IPS-NIHi7 (cell line): ENCODE measurements around the gene CES5A.
A peak's percentile ranks its signal among the peaks of the same experiment; 100 is the strongest.
"Not testable (repeated sequence)": the region's sequence is repeated elsewhere in the genome, so short reads cannot be mapped to it uniquely, and the experiment has no call there.

Experiments
- DNase-seq: peaks from one replicate; pipeline ENCODE4 v3.0.0; 2012; ENCODE audit warnings: mixed read lengths; ENCODE audit errors: extremely low spot score

CES5A gene

DNA sequence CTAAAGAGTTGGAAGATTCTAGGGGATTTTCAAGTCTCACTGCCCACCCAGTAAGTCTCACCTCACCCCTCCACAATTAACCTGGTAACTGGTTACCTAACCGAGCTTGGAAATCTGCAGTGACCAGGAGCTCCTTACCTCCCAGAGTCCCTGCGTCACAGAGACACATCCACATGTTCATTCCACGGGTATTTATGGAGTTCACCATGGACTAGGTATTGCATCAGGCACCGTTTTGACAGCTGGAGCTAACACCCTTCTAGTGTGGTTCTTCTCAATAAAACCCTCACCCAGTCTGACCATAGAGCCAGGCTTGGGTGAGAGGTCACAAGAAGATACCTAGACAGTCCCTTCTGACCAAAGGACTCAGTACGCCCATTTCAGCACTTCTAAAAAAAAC is 2.1 kb downstream of the CES5A start:
- no peak for DNase-seq

DNA sequence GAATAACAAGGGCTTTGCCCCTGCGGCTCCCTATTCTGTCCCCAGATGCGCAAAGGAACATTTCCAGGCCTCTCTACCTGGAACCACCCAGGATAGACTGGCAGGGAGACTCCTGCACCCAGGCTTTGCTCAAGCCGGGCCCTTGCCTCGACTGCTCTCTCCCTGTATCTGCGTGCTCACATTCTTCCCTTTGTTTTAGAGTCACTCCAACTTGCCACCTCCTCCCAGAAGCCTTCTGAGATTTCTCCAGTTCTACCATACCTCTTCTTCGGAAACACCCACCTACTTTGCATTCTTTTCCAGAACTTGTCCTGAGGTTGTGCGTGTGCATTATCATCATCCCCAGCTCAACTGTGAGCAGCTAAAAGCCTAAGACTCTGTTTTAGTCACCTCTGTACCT is 3.0 kb downstream of the CES5A start:
- no peak for DNase-seq

DNA sequence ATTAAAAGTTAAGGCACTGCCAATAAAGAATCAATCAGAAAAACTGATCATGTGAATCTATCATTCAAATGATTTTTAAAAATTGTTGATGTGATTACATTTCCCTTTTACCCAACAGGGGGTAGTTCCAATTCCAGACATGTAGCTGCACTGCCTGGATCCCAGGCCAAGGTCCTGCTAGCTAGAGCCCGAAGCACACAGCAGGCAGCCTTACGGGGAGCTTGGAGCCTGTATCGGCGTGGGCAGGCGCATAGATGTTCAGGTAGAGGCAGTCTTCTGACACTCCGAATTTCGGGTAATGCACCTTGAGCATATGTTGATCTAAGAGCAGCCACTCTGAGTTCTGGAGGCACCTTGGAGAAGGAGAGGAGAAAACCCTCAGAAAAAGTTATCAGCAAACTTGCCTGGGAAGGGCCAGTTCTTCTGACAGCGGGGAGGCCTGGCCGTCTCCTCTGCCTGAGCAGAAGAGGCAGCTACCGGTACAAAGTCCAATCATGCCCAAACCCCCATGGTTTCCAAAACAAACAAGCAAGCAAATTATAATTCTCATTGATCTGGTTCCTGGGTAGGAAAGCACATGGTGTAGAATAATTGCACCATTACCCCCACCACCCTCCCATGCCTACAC is 3.6 kb downstream of the CES5A start:
- no peak for DNase-seq

DNA sequence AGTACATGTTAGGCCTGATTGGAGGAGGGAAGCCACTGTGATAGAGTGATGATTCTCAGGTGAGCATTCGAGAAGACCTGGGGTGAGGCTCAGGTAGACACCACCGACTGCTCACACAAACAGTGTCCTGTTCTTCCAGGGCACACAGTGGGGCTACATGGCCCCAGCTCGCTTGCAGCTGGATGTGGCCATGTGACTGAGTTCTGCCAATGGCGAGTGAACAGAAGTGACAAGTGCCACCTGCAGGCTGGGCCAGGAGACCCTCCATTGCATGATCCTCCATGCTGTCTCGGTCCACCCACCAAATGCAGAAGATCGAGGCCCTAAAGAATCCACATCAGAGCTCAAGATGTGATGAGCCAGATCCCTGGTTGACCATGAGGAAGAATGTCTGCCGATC is 6.2 kb downstream of the CES5A start:
- DNase-seq: no peak

DNA sequence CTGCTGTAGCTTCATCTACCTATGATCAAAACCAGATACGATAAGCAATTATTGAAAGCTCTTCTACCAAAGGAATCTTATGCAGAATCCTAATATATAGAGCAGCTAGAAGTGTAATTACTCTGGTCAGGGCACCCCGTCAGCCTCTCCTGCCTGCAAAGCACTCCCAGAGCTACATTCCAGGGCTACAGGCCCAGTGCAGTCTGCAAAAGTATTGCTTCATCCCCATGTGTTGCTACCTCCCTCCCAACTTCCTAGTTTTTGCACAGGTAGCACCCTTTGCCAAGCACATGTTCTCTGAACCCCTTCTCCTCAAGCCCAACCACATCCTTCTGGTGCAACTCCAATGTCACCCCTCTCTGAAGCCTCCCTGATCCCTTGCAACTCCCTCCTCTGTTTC is 7.0 kb downstream of the CES5A start:
- DNase-seq: no peak

DNA sequence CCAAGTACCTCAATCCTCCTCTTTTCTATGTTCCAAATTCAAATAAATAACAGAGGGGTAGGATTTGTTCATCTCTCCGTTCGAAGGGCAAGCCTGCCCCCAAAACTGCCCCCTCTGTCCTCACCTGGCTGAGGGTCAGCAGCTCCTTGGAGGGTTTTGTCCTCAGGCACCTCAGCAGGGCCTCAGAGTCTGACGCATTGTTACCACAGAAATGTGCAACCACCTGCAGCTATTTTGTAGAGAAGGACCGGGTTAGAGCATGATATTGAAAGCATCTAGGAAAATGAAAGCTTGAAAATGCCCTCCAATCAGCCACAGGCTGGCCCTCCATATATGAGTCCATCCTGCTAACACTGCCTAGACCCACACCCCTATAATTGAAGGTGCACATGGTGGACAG is 13.9 kb downstream of the CES5A start:
- DNase-seq: no peak

DNA sequence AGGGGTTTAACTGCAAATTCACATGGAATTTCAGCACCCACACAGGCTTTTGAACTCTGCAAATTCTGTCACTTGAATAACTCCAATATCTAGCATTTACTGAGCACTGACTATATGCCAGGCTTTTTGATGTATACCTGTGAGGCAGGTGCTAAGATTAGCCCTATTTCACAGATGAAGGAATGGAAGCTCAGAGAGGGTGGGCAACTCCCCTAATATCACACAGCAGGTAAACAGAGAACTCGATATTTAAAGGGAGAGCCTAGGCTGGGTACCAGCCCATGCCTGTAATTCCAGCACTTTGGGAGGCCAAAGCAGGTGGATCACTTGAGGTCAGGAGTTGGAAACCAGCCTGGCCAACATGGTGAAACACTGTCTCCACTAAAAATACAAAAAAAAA is 17.5 kb downstream of the CES5A start:
- not testable (repeated sequence) for DNase-seq

DNA sequence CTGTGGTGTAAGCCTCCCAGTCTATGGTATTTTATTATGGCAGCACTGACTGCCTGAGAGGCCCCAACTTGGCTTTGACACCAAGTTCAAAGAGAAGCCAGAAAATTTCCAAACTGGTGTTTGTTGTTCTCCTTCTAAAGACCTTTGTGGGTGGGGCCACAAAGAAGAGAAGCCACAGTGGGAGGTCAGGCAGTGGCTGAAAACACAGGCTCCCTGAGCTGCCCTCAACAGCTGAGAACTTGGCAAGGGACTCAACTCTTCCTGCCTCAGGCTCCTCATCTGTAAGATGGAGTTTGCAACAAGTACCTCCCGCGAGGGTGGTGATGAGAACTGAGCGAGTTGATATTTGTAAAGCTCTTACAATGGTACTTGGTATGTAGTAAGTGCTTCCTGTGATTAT is 18.2 kb downstream of the CES5A start:
- DNase-seq: no peak

DNA sequence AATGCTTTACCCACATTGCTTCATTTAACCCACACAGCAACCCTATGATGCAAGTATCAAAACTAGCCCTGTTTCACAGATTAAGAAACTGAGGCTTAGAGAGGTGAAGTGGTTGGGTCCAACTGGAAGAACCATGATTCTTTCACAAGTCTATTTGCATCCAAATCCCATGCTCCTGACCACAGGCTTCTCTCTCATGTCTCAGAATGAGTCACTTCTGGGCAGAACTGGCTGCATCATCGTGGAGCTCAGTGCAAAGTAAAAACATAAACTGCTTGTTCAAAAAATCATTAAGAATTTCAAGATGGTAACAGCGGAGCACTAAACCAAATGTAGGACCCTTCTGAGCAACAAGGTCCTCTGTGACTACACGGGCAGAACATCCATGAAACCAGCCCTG is 22.1 kb downstream of the CES5A start:
- no peak for DNase-seq

DNA sequence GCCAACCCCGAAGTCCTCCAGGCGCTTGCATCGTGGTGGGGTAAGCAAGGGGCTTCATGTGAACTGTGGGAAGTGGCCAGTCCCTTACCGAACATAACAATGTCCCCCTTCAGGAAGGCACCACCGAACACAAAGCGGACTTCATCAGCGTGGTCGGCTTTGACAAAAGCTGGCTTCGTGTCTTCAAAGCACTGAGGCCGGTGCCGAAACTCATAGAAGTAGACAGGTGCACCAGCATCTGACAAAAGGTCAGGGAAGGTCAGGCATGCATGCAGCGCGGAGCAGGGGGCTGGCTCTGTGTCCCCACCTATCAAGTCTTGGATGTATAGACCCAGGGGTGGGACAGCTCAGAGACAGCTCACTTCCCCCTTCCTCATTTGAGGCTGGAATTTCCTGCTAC is 25.6 kb downstream of the CES5A start:
- no peak for DNase-seq

DNA sequence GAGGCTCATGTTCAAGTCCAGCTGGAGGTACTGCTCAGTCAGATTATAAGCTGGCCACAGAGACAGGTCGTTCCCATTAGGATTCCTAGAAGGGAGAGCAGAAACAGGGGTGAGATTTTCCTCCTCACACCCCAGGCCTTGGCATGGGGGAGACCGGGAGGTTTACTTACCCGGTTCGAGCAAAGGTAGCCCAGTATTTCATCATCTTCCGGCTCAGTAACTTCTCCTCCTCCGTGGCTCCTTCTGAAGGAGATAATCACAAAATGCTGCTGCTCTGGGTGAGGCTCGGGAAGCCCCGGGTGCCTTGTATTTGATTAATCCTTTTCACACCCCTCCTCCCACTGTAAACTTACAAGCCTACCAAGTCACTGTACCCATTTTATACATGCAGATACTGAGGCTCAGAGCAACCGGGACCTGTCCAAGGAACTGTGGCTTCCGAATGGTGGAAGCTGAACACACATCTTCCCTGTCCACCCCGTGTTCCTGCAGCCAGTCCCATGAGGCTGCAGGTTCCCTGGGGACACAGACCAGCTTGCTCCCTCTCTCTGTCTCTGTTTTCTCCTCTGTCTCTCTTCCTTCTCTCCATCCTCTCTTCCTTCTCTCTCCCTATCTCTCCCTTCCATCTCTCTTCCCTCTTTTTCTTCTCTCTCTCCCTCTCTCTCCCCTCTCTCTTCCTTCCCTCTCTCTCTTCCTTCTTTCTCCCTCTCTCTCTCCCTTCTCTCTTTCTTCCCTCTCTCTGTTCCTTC is 28.4 kb downstream of the CES5A start:
- no peak for DNase-seq

DNA sequence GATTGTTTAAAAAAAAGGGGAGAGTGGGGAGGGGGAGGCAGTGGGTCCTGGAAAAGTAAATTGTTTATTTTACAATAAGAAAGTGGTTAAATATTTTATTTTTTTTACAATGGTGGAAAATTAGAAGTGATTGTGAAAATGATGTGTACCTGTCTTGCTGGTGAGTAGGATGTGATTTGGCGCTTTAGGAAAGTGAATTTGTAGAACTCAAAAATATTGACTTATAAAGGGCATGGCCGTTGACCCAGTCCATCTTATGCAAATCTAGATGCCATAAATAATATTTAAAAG is 32.1 kb downstream of the CES5A start:
- DNase-seq: no peak

DNA sequence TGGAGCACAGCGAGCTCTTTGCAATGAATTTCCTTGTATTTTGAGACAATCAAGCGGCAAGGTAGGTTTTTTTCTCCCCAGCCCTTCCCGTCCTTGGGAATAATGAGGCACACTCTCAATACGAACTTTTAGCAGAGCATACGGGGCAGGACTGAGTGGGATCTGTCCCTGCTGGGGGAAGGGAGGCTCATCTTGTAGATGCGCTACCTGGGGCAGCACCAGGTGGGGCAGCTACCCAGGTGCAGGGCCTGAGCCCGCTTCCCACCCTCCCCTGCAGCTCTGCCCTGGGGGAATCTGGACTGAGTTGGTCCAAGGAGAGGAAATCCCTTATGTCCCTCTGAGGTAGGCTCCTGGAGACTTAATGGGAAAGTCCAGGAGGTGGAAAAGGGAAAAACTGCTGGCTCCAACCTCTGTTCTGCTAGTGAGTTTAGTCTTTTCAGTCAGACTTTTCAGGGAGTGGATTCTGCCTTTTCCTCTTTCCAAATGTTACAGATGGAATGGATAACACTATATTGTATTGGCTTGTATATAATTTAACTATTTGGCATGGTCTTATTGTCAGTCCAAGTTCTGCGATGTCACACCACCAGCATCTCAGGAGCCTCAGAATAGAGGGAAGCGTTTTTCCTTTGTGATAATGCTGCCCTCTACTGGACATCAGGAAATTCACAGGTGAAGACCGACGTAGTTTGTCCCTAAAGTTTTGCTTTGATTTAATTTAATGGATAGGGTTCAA is 32.6 kb downstream of the CES5A start:
- DNase-seq: peak; percentile 74

DNA sequence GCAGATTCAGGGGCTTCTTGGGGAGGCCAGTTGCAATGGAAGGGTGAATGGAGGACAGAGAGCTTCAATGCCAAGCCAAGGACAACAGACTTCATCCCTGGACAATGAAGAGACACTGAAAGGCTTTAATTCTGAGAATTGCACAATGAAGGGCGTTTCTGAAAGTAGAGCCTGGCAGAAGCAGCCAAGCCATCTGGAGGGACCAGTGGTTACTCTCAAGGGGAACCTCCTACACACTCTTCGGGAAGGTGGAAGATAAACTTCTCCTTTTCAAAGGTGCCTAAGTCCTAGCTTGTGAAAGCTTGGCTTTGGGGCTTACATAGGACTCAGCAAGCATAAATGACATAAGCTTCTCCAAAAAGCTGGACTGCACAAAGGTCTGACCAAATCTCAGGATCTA is 36.1 kb downstream of the CES5A start:
- no peak for DNase-seq

DNA sequence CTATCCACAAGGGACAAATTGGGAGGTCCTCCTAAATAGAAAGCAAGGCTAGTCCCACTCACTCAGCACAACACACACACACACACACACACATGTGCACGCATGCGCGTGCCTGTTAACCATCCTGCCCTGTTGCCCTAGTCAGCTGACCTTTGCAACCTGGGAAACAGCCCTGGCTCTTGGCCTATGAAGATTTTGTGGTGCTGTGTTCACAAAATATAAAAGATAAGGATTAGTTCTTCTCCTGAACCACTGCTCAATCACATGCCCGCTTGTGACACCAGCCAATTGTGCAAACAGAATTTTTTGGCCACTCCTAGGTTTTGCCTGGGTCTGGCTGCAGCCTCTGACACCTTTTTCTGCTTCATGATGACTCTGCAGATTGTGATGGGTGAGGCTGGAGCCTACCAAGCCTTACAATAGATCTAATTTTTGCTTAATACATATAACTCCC is 39.0 kb downstream of the CES5A start:
- no peak for DNase-seq

DNA sequence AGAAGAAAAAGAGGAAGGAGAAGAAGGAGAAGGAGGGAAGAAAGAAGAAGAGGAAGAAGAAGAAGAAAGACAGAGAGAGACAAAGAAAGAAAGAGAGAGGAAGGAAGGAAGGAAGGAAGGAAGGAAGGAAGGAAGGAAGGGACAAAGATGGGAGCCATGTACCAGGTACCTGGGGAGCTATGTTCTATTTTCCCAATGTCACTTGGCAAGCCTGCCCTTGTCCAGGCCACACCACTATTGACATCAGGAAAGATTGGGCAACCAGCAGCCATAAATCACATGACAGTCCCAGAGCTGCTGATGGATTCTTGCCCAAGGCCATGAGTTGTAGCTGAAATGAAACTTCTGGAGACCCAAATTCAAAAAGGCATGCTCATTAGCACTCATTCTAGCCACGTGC is 39.6 kb downstream of the CES5A start:
- no peak for DNase-seq

DNA sequence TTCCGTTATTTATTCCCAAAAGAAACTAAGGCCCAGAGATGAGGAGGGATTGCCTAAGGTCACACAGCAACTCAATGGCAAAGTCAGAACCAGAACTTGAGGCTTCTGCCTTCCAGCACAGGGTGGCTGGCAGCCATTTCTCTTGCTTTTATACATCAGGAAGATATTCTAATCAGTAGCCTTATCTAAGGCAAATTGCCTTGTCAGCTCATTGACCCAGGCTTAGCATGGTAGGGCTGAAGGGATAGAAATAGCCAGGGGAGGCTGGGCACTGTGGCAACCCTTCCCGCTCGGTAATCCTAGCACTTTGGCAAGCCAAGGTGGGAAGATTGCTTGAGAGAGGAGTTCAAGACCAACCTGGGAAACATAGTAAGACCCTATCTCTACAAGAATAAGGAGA is 40.0 kb downstream of the CES5A start:
- DNase-seq: not testable (repeated sequence)

DNA sequence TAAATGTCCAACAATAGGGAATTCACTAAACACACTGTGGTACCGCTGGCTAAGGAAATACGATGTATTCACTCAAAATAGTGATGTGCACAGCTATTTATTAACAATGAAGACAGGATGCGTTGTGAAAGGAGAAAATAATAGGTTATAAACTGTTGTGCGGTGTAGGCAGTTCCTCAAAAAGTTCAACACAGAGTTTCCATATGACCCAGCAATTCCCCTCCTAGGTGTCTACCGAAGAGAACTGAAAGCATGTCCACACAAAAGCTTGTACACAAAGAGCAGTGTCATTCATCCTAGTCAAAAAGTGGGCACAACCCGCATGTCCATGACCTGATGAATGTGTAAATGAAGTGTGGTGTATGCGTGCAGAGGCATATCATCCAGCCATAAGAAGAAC is 41.1 kb downstream of the CES5A start:
- no peak for DNase-seq

DNA sequence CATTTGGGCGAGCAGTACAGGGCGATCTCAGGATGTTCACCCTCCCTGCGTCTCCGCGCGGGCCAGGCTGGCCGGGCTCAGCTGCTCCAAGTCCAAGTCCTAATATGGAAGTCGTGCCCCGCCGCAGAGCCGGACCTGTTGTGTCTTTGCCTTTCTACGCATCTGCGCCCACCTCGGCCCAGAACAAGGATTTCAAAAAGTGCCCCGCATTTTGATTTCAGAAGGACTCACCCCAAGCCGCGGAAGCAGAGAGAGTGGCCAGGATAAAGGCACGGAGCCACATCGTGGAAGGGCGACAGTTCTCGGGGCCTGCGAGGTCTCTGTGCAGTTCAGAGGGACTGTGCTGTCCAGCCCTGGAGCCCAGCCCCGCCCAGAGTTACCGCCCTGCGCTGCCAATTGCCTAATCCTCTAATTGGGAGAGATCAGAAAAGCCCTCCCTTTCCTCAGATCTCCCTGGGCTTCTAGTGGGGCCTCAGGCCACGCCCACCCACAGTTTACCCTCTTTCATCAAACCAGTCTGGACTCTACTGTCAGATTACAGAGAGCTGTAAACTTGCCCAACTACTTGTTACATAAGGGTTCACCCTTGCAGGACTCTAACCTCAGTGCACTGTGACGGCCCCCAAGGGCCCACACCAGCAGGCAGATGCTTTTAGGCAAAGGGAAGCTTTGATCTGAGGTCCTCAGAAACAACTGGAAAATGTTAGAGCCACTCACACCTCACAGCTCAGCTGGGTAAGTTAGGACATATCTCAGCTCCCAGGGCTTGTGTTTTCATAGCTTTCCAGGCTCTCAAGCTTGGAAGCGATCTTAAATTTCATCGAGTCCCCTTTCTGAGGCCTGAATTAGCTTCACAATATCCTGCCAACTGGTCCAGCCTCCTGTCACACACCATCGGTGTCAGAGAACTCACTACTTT is 42.1 kb downstream of the CES5A start, which contains the start of gene CES1:
Gene CES1 (minus strand): TSS at position 324 of the 919 bp plus-strand sequence. CDS start 41 bp downstream, at position 283.
- peak; percentile 18 for DNase-seq

DNA sequence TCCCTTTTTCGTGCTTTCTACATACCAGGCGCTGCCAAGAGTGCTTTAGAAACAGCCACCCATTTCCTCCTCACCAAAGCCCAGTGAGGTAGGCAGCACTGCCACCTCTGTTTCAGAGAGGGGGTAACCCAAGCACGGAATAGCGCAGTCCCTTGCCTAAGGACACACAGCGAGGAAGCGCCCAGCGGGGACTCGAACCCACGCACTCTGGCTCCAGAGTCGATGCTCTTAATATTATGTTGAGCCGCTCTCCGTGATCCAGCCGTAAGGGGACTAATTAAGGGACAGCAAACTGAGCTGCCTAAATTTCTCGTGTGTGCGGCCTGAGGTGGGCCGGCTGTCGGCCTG is 42.8 kb downstream of the CES5A start:
- DNase-seq: no peak

DNA sequence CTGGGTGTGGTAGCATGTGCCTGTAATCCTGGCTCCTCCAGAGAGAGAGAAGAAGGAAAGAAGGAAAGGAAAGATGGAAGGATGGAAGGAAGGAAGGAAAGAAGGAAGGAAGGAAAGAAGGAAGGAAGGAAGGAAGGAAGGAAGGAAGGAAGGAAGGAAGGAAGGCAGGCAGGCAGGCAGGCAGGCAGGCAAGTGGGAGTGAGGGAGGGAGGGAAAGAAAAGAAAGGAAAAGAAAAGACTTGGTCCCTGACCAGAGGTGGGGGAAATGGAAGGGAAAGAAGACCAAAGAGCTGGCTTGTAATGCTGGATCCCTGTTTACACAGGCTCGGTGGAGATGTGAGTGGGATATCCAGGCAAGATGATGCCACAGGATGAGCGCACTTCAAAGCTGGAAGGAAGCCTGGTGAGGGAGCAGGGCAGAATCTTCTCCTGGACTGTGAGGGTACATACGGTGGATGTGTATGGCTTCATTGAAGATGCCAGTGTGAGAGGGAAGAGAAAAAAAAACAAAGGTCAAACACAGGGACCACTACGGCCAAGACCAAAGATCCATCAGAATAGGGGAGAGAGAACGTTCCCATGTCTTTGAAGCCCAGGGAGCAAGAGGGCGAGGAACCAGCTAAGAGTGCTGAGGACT is 44.4 kb downstream of the CES5A start:
- DNase-seq: no peak

DNA sequence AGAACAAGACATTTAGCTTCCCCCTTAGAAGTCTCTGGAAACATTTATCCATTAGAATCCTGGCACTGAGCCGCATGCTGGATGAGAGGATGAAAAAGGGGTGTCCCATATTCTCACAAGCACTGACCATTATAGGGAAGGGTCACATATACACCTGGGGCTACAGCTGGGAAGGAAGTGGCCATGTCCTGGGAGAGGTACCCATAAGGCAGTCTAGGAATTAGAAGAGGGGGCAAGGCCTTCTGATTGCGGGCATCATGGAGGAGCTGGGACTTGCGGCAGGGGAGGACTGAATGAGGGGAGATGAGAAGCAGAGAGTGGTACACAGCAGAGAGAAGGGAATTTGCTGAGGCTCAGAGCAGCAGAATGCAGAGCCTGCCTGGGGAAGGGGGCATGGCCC is 45.9 kb downstream of the CES5A start:
- DNase-seq: not testable (repeated sequence)
